Right lobe of liver (tissue), 4 donors: Measurements from ENCODE around the gene ICE1.

Experiments used
- CTCF ChIP-seq, 4 donors: fragments of 200-600 bp in 3 of 4; fragments of 450-650 bp in 1 of 4; IDR thresholded peaks; one replicate each; pipeline versions ENCODE4 v1.5.1 to v1.8.0; 2016 to 2022; ENCODE audit warnings: antibody characterized with exemption in 4 of 4, mild to moderate bottlenecking in 2 of 4
- POLR2A ChIP-seq: fragments of 450-650 bp; IDR thresholded peaks from one replicate; pipeline ENCODE4 v1.6.1; 2017; ENCODE audit warnings: antibody characterized with exemption, mild to moderate bottlenecking
- donor health status: DM: no; HTN: no; CAD: no.
- donor health status: DM: no; HTN: no; CAD: no.
- donor health status: DM: no; HTN: yes; CAD: no.

DNA sequence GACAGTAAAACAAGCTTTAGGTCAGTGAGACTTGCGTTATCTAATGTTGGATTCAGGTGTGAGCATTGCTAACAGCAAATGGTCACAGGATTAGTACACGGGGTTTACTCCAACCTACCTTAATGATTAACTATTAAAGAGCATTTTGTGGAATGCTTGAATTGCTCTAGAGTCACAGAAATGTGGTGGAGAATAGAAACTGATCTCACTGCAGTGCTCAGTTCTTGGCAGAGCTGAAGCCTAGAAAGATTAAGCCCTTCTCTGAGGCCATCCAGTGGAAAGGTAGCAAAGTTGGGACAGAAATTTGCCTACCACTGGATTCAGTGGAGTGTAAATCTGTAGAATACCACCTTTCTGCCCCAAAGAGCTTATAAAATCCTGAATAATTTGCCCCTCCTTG, 60.9 kb downstream of the ICE1 start:
- TF ChIP-seq CTCF (IDR thresholded peaks at IDR 0.05) (no peak), POLR2A (no peak)
